ENCODE measurements around the gene CHTOP.

The CHTOP gene

DNA sequence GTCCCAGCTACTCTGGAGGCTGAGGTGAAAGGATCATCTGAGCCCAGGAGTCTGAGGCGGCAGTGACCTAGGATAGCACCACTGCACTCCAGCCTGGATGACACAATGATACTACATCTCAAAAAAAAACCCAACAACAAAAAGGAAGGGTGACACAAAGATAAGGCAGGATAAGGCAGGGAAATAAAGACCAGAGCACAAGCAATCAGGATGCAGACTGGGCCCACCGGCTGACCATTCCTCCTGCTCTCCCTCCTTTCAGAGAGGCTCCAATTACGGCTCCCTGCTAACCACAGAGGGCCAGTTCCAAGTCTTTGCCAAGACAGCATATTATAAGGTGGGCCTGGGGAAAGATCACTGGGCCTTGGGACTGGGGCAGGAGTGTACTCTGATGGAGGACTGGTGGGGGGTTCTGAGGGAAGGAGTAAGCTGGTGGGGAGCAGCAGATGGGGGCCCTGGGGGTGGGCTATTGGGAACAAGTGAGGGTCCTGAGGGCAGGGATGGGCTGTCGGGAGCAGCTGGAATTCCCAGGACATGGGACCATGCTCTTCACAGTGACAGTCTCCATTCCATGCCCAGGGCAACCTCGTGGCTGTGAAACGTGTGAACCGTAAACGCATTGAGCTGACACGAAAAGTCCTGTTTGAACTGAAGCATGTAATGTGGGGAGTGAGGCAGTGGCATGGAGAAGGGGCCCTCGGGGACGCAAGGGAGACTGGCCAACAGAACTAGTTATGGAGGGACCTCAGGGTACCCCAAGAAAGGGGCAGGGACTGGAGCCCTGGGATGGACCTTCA, 51.9 kb downstream of the CHTOP start:
- DNase-seq (ENCODE audit: low read depth in 1 of 2, low spot score in 1 of 2), result no peak

DNA sequence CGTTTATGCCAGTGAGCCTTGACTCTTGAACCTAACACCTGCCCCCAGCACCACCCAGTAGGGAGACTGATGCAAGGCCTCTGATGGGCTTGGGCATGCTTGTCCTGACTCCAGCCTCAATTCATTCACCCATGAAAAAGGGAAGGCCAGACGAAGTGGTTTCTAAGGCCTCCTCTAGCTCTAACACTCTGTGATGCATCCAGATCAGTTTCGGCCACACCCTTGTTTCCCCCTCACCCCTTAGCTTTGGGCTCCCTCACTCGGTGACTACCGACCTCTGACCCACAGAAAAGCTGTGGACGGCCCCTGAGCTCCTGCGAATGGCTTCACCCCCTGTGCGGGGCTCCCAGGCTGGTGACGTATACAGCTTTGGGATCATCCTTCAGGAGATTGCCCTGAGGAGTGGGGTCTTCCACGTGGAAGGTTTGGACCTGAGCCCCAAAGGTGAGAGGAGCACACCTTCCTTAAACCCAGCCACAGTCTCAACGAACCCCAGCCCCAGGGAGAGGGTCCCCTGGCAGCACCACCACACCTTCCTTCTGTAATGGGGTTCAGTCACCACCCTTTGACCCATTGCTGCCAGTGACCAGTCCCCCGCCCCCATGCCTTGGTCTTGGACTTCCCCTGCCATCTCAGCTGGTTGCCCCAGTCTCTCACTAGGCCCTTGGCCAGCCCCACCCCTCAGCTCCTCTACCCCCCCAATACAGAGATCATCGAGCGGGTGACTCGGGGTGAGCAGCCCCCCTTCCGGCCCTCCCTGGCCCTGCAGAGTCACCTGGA, 53.7 kb downstream of the CHTOP start:
- DNase-seq (ENCODE audit: low read depth in 1 of 2, low spot score in 1 of 2), result no peak

DNA sequence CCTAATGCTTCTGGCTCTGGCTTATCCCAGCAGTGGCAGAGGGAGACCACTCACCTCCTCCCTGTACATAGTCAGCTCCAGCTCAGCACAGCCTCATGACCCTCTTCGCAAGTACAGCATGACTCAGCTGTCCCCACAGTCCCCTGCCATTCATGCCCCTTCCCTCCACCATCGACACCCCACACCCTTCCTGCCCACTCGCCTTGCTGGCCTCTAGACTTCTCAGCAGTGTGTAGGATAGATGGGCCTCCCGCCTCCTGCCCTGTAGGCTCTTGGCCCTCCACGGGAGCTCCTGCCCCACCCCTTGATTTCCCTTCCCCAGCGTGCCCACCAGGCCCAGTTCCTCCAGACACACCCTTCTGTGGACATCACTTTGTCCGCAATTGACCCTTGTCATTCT, 54.4 kb downstream of the CHTOP start:
- DNase-seq (ENCODE audit: low read depth in 1 of 2, low spot score in 1 of 2), result no peak

DNA sequence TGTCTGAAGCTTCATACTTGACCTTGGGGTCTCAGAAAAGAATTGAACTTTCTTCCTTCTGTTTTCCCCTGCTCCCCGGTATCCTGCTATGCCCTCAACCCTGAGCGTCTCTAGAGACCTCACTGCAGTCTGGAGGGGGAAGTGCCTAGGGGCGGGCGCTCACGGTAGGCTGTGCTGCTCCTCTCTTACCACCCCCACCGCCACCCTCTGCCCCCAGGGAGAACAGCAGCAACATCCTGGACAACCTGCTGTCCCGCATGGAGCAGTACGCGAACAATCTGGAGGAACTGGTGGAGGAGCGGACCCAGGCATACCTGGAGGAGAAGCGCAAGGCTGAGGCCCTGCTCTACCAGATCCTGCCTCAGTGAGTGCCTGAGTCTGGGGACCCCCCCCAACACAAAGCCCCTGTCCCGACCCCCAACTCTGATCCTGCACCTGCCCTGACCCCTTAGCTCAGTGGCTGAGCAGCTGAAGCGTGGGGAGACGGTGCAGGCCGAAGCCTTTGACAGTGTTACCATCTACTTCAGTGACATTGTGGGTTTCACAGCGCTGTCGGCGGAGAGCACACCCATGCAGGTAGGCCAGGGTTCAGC, 55.0 kb downstream of the CHTOP start:
- DNase-seq (ENCODE audit: low read depth in 1 of 2, low spot score in 1 of 2), result no peak

DNA sequence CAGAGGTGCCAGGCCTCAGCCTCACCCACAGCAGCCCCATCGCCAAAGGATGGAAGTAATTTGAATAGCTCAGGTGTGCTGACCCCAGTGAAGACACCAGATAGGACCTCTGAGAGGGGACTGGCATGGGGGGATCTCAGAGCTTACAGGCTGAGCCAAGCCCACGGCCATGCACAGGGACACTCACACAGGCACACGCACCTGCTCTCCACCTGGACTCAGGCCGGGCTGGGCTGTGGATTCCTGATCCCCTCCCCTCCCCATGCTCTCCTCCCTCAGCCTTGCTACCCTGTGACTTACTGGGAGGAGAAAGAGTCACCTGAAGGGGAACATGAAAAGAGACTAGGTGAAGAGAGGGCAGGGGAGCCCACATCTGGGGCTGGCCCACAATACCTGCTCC, 59.6 kb downstream of the CHTOP start:
- no peak for DNase-seq (ENCODE audit: low read depth in 1 of 2, low spot score in 1 of 2)
